Transverse colon (tissue), 4 donors: Measurements from ENCODE around the gene GOLGA8A. TPM values are rescaled to one million over a fixed set of nuclear protein-coding genes. Genes with fewer than 3 reads are reported as not detected.

Experiments used
- DNase-seq: peaks from one replicate; pipeline ENCODE4 v3.0.0-alpha.2; 2019
- H3K27ac ChIP-seq, 4 donors: fragments of 200-600 bp; sonication (generic); 2 replicates each; pipeline ENCODE4 v1.5.1; 2016 to 2018; ENCODE audit warnings: inconsistent platforms in 4 of 4
- H3K27me3 ChIP-seq: fragments of 200-600 bp; sonication (generic); 2 replicates; pipeline ENCODE4 v1.5.1; 2017; ENCODE audit warnings: inconsistent platforms
- H3K36me3 ChIP-seq, 4 donors: fragments of 200-600 bp; sonication (generic); 2 replicates each; pipeline ENCODE4 v1.5.1; 2017 to 2019; ENCODE audit warnings: inconsistent platforms in 4 of 4
- H3K4me1 ChIP-seq, 4 donors: fragments of 200-600 bp; sonication (generic); 2 replicates each; pipeline ENCODE4 v1.5.1; 2017 to 2020; ENCODE audit warnings: inconsistent platforms in 4 of 4
- H3K4me3 ChIP-seq, 4 donors: fragments of 200-600 bp; sonication (generic); 1 replicate in 1 of 4; 2 replicates in 3 of 4; pipeline versions ENCODE4 v1.5.1 to v1.6.1; 2017 to 2019; ENCODE audit warnings: inconsistent platforms in 4 of 4
- H3K9me3 ChIP-seq, 2 donors: fragments of 200-600 bp; sonication (generic); 2 replicates each; pipeline ENCODE4 v1.5.1; 2017 to 2019; ENCODE audit warnings: inconsistent platforms in 2 of 2
- CTCF ChIP-seq, 5 experiments: fragments of 200-600 bp in 3 of 5; fragments of 450-650 bp in 2 of 5; sonication (generic) in 3 of 5; IDR thresholded peaks; 1 replicate in 2 of 5; 2 replicates in 3 of 5; pipeline ENCODE4 v1.5.1; 2016 to 2017; ENCODE audit warnings: antibody characterized with exemption in 5 of 5, inconsistent platforms in 3 of 5, mild to moderate bottlenecking in 2 of 5, moderate library complexity in 1 of 5
- EP300 ChIP-seq: sonication (generic); formaldehyde crosslinking; IDR thresholded peaks from one replicate; pipeline ENCODE4 v1.6.1; 2017; ENCODE audit warnings: antibody characterized with exemption, low read depth
- POLR2A ChIP-seq: fragments of 450-650 bp; IDR thresholded peaks from one replicate; pipeline ENCODE4 v1.6.1; 2016; ENCODE audit warnings: antibody characterized with exemption, mild to moderate bottlenecking, moderate library complexity
- POLR2AphosphoS5 ChIP-seq, 3 donors: sonication (generic); formaldehyde crosslinking; IDR thresholded peaks; one replicate each; pipeline ENCODE4 v1.6.1; 2016; ENCODE audit warnings: antibody characterized with exemption in 3 of 3
- WGBS, 2 donors: methylation state at CpG; one replicate each; pipeline ENCODE4 v1.1.5; 2018; ENCODE audit warnings: low coverage in 1 of 2; 5-methylcytosine and 5-hydroxymethylcytosine counted together
- in situ Hi-C, 4 donors: fragments of 200-750 bp; cut with MboI; loops; one replicate each; pipeline versions ENCODE4 v1.15.0 to v1.15.1; 2017; ENCODE audit warnings: low sequenced_read_pairs in 3 of 4, low pct_ligation_motif_present in 1 of 4, low pct_unique_long_range_greater_than_20kb in 1 of 4
- intact Hi-C: fragments of 100-400 bp; cut with DNase I; formaldehyde crosslinking; loops from one replicate; pipeline ENCODE4 v1.15.1; 2023; ENCODE audit warnings: low total_unique reads
- total RNA-seq, 4 donors: library from RNA; depleted of rRNA; stranded (reverse); fragments of >200 nt; gene quantifications; one replicate each; pipeline ENCODE4 v1.1.0, GENCODE V29; 2016

Gene GOLGA8A
- total RNA-seq, 4 donors from 2014 or later, result 34.8 to 120 (median 47.1) TPM

- Histone ChIP-seq H3K36me3 (no peaks in the 10 kb centered on the region), H3K4me1 (no peaks in the 10 kb centered on the region), H3K9me3 (no peaks in the 10 kb centered on the region), H3K27ac (no peak overlapping the region), H3K27me3 (no peaks in the 10 kb centered on the region), H3K4me3 (no peak overlapping the region)
- 55 to 60% methylated on average over 2 of the region's 2 CpGs for WGBS, 2 donors
- TF ChIP-seq EP300, result no peak
- no peak for TF ChIP-seq POLR2A
- no peak for TF ChIP-seq CTCF (IDR thresholded peaks at IDR 0.05)
- no peak for TF ChIP-seq POLR2AphosphoS5 (IDR thresholded peaks at IDR 0.05)
- no peak for DNase-seq
- in situ Hi-C loops (no loop called here), intact Hi-C loops (no loop called here)
These were observed 35.3 kb upstream of the GOLGA8A start for GRCh38 chr15:34472947-34473346.

GRCh38 chr15:34470892-34471291 lies 33.3 kb upstream of the GOLGA8A start:
- intact Hi-C loops, result no loop called here
- H3K4me1 ChIP-seq, result no peaks in the 10 kb centered on the region
- no peak overlapping the region for H3K4me3 ChIP-seq
- no peak for DNase-seq
- 26 to 36% methylated on average over 1 of the region's 1 CpG for WGBS, 2 donors
- H3K27me3 ChIP-seq, result no peaks in the 10 kb centered on the region
- in situ Hi-C loops, result no loop called here
- TF ChIP-seq POLR2A (no peak), CTCF (IDR thresholded peaks at IDR 0.05) (no peak), POLR2AphosphoS5 (IDR thresholded peaks at IDR 0.05) (no peak), EP300 (no peak)
- no peaks in the 10 kb centered on the region for H3K36me3 ChIP-seq
- H3K27ac ChIP-seq, result no peak overlapping the region
- no peaks in the 10 kb centered on the region for H3K9me3 ChIP-seq

- Histone ChIP-seq H3K4me3 (no peak overlapping the region), H3K36me3 (no peaks in the 10 kb centered on the region), H3K4me1 (no peaks in the 10 kb centered on the region), H3K27me3 (no peaks in the 10 kb centered on the region), H3K9me3 (no peaks in the 10 kb centered on the region), H3K27ac (no peak overlapping the region)
- in situ Hi-C loops (no loop called here), intact Hi-C loops (no loop called here)
- no peak for DNase-seq
- TF ChIP-seq POLR2AphosphoS5 (IDR thresholded peaks at IDR 0.05), result no peak
- TF ChIP-seq POLR2A, result no peak
- no peak for TF ChIP-seq CTCF (IDR thresholded peaks at IDR 0.05)
- TF ChIP-seq EP300, result no peak
- WGBS, 2 donors, result 67 to 72% methylated on average over 3 of the region's 3 CpGs
These were observed 32.5 kb upstream of the GOLGA8A start for GRCh38 chr15:34470091-34470490.

GRCh38 chr15:34461730-34462129 lies 24.1 kb upstream of the GOLGA8A start:
- no peaks in the 10 kb centered on the region for H3K4me1 ChIP-seq
- TF ChIP-seq POLR2AphosphoS5 (IDR thresholded peaks at IDR 0.05), result no peak
- TF ChIP-seq EP300, result no peak
- TF ChIP-seq CTCF (IDR thresholded peaks at IDR 0.05), result no peak
- TF ChIP-seq POLR2A, result no peak
- no peak overlapping the region for H3K27ac ChIP-seq
- DNase-seq, result no peak
- H3K4me3 ChIP-seq, result no peak overlapping the region
- in situ Hi-C loops, result no loop called here
- intact Hi-C loops, result no loop called here
- H3K36me3 ChIP-seq, result no peaks in the 10 kb centered on the region
- 22 to 67% methylated on average over 1 of the region's 1 CpG for WGBS, 2 donors
- H3K9me3 ChIP-seq, result no peaks in the 10 kb centered on the region
- H3K27me3 ChIP-seq, result no peaks in the 10 kb centered on the region
